SKM-1 treated with dmso at 0.1 percent for 144 hours (cell line): ENCODE measurements around the gene TINAG.

ENCODE experiments used
- DNase-seq: peaks from one replicate; lab custom pipeline; 2025; ENCODE audit not compliant: unreplicated experiment; lab: John Stamatoyannopoulos, UW

TINAG gene

GRCh38 chr6:54308289-54308985 lies at the start of gene TINAG:
TSS of gene TINAG (plus strand) at chr6:54308441. CDS start at chr6:54308551, 110 bp downstream.
- no peak for DNase-seq

- no peak for DNase-seq
These were observed 48.2 kb upstream of the TINAG start for GRCh38 chr6:54260025-54260424.

GRCh38 chr6:54262499-54262898 lies 45.7 kb upstream of the TINAG start:
- no peak for DNase-seq

GRCh38 chr6:54262971-54263370 lies 45.3 kb upstream of the TINAG start:
- DNase-seq: no peak

GRCh38 chr6:54264581-54265272 lies 43.5 kb upstream of the TINAG start:
- no peak for DNase-seq

GRCh38 chr6:54266400-54266923 lies 41.8 kb upstream of the TINAG start:
- DNase-seq: no peak

- DNase-seq: peak; percentile 15
These were observed 40.4 kb upstream of the TINAG start for GRCh38 chr6:54267798-54268197.

- DNase-seq: no peak
These were observed 34.9 kb upstream of the TINAG start for GRCh38 chr6:54273214-54273820.

GRCh38 chr6:54274383-54274782 lies 33.9 kb upstream of the TINAG start:
- no peak for DNase-seq

GRCh38 chr6:54282186-54282585 lies 26.1 kb upstream of the TINAG start:
- DNase-seq: no peak

GRCh38 chr6:54284161-54284860 lies 23.9 kb upstream of the TINAG start:
- no peak for DNase-seq

- DNase-seq: no peak
These were observed 22.6 kb upstream of the TINAG start for GRCh38 chr6:54285595-54285994.

GRCh38 chr6:54286141-54286540 lies 22.1 kb upstream of the TINAG start:
- no peak for DNase-seq

GRCh38 chr6:54288474-54288873 lies 19.8 kb upstream of the TINAG start:
- no peak for DNase-seq

GRCh38 chr6:54289426-54289825 lies 18.8 kb upstream of the TINAG start:
- no peak for DNase-seq

- DNase-seq: peak; percentile 31
These were observed 17.1 kb upstream of the TINAG start for GRCh38 chr6:54291146-54291545.

- no peak for DNase-seq
These were observed 16.5 kb upstream of the TINAG start for GRCh38 chr6:54291738-54292137.

GRCh38 chr6:54294965-54295532 lies 13.2 kb upstream of the TINAG start:
- DNase-seq: no peak

GRCh38 chr6:54299542-54300269 lies 8.5 kb upstream of the TINAG start:
- DNase-seq: no peak

GRCh38 chr6:54301770-54302169 lies 6.5 kb upstream of the TINAG start:
- DNase-seq: no peak
